HEK293 (cell line): Measurements from ENCODE around the gene TMEM134.

Source experiments
- CTCF ChIA-PET: fragments of 350-600 bp; formaldehyde crosslinking; extraction: SDS; loops from one replicate; lab custom pipeline; 2021; ENCODE audit warnings: antibody characterized with exemption; lab: Yijun Ruan, JAX
- POLR2A ChIA-PET: fragments of 300-600 bp; formaldehyde crosslinking; extraction: SDS; loops from one replicate; lab custom pipeline; 2020; ENCODE audit warnings: antibody characterized with exemption, inconsistent platforms; lab: Yijun Ruan, JAX
- H3K27ac ChIP-seq: fragments of 200-500 bp; sonication (Bioruptor generic); 2 replicates; pipeline ENCODE4 v1.5.1; 2014; ENCODE audit warnings: low read depth, low read length, control low read depth, inconsistent platforms; ENCODE audit errors: extremely low read depth
- H3K36me3 ChIP-seq, 2 experiments: fragments of 200-500 bp in 1 of 2; sonication (Bioruptor generic) in 1 of 2; 1 replicate in 1 of 2; 2 replicates in 1 of 2; pipeline ENCODE4 v1.5.1; 2014 to 2017; ENCODE audit warnings: inconsistent platforms in 2 of 2, low read length in 2 of 2; ENCODE audit not compliant: control insufficient read depth in 2 of 2, insufficient read depth in 1 of 2
- H3K4me1 ChIP-seq: fragments of 200-500 bp; sonication (Bioruptor generic); 2 replicates; pipeline ENCODE4 v1.5.1; 2014; ENCODE audit warnings: mild to moderate bottlenecking, low read length, inconsistent platforms; ENCODE audit not compliant: control insufficient read depth, insufficient read depth
- H3K4me3 ChIP-seq: 2 replicates; pipeline ENCODE4 v1.5.1; 2011; ENCODE audit warnings: low read depth, mild to moderate bottlenecking, control low read depth, low read length, moderate library complexity
- H3K9me3 ChIP-seq: fragments of 200-500 bp; sonication (Bioruptor generic); 2 replicates; pipeline ENCODE4 v1.5.1; 2014; ENCODE audit warnings: low read depth, low read length, inconsistent platforms; ENCODE audit not compliant: control insufficient read depth, insufficient read depth
- ATF2 ChIP-seq: fragments of 450-650 bp; formaldehyde crosslinking; IDR thresholded peaks from 2 replicates; pipeline ENCODE4 v1.5.1; 2016; ENCODE audit warnings: missing biosample characterization, missing genetic modification characterization, low read depth
- FEZF1 ChIP-seq: fragments of 450-650 bp; formaldehyde crosslinking; IDR thresholded peaks from 2 replicates; pipeline ENCODE4 v1.5.1; 2016; ENCODE audit warnings: missing biosample characterization, missing genetic modification characterization
- GLIS1 ChIP-seq: fragments of 450-650 bp; formaldehyde crosslinking; IDR thresholded peaks from 2 replicates; pipeline ENCODE4 v1.5.1; 2016; ENCODE audit warnings: missing biosample characterization, missing genetic modification characterization
- GLIS2 ChIP-seq: fragments of 450-650 bp; formaldehyde crosslinking; IDR thresholded peaks from 2 replicates; pipeline ENCODE4 v1.5.1; 2016; ENCODE audit warnings: missing biosample characterization, missing genetic modification characterization
- KLF9 ChIP-seq: fragments of 450-650 bp; formaldehyde crosslinking; IDR thresholded peaks from 2 replicates; pipeline ENCODE4 v1.5.1; 2016; ENCODE audit warnings: missing biosample characterization, missing genetic modification characterization, low read depth
- MYNN ChIP-seq: fragments of 450-650 bp; formaldehyde crosslinking; IDR thresholded peaks from 2 replicates; pipeline ENCODE4 v1.5.1; 2016; ENCODE audit warnings: missing biosample characterization, missing genetic modification characterization, borderline replicate concordance
- REPIN1 ChIP-seq: fragments of 450-650 bp; formaldehyde crosslinking; IDR thresholded peaks from 2 replicates; pipeline ENCODE4 v1.5.1; 2017; ENCODE audit warnings: missing biosample characterization, missing genetic modification characterization, low read depth
- SALL2 ChIP-seq: fragments of 450-650 bp; formaldehyde crosslinking; IDR thresholded peaks from 2 replicates; pipeline ENCODE4 v1.5.0; 2017; ENCODE audit warnings: missing biosample characterization, mild to moderate bottlenecking, missing genetic modification characterization, borderline replicate concordance
- SP3 ChIP-seq: fragments of 450-650 bp; formaldehyde crosslinking; IDR thresholded peaks from 2 replicates; pipeline ENCODE4 v1.5.1; 2016; ENCODE audit warnings: missing biosample characterization, missing genetic modification characterization
- TCF7L2 ChIP-seq: IDR thresholded peaks from 2 replicates; pipeline ENCODE4 v1.6.1; 2011; ENCODE audit warnings: low read depth, mild to moderate bottlenecking, inconsistent platforms, low read length, moderate library complexity, borderline replicate concordance
- ZIC2 ChIP-seq: fragments of 450-650 bp; formaldehyde crosslinking; IDR thresholded peaks from 2 replicates; pipeline ENCODE4 v1.5.1; 2016; ENCODE audit warnings: missing biosample characterization, missing genetic modification characterization
- ZNF24 ChIP-seq: fragments of 450-650 bp; formaldehyde crosslinking; IDR thresholded peaks from 2 replicates; pipeline ENCODE4 v1.5.1; 2016; ENCODE audit warnings: missing biosample characterization, missing genetic modification characterization
- ZNF248 ChIP-seq: fragments of 450-650 bp; formaldehyde crosslinking; IDR thresholded peaks from 2 replicates; pipeline ENCODE4 v1.5.1; 2017; ENCODE audit warnings: missing biosample characterization, missing genetic modification characterization
- ZNF292 ChIP-seq: fragments of 450-650 bp; formaldehyde crosslinking; IDR thresholded peaks from 2 replicates; pipeline ENCODE4 v1.5.1; 2016; ENCODE audit warnings: low read depth, missing biosample characterization, missing genetic modification characterization, borderline replicate concordance
- ZNF354C ChIP-seq: fragments of 450-650 bp; formaldehyde crosslinking; IDR thresholded peaks from 2 replicates; pipeline ENCODE4 v1.5.1; 2016; ENCODE audit warnings: missing biosample characterization, missing genetic modification characterization, low read depth, borderline replicate concordance
- ZNF391 ChIP-seq: fragments of 450-650 bp; formaldehyde crosslinking; IDR thresholded peaks from 2 replicates; pipeline ENCODE4 v1.5.1; 2016; ENCODE audit warnings: low read depth, missing biosample characterization, missing genetic modification characterization, borderline replicate concordance
- ZNF501 ChIP-seq: fragments of 450-650 bp; formaldehyde crosslinking; IDR thresholded peaks from 2 replicates; pipeline ENCODE4 v1.5.1; 2016; ENCODE audit warnings: missing biosample characterization, missing genetic modification characterization
- ZNF600 ChIP-seq: fragments of 450-650 bp; formaldehyde crosslinking; IDR thresholded peaks from 2 replicates; pipeline ENCODE4 v1.5.1; 2016; ENCODE audit warnings: missing biosample characterization, missing genetic modification characterization
- ZNF629 ChIP-seq: fragments of 450-650 bp; formaldehyde crosslinking; IDR thresholded peaks from 2 replicates; pipeline ENCODE4 v1.5.1; 2017; ENCODE audit warnings: missing biosample characterization, missing genetic modification characterization
- ZNF707 ChIP-seq: fragments of 450-650 bp; formaldehyde crosslinking; IDR thresholded peaks from 2 replicates; pipeline ENCODE4 v1.5.1; 2016; ENCODE audit warnings: missing biosample characterization, missing genetic modification characterization
- ZNF776 ChIP-seq: fragments of 450-650 bp; formaldehyde crosslinking; IDR thresholded peaks from 2 replicates; pipeline ENCODE4 v1.5.0; 2017; ENCODE audit warnings: missing biosample characterization, missing genetic modification characterization, borderline replicate concordance
- ZNF777 ChIP-seq: fragments of 450-650 bp; formaldehyde crosslinking; IDR thresholded peaks from 2 replicates; pipeline ENCODE4 v1.5.1; 2017; ENCODE audit warnings: missing biosample characterization, missing genetic modification characterization, borderline replicate concordance
- ZSCAN23 ChIP-seq: fragments of 450-650 bp; formaldehyde crosslinking; IDR thresholded peaks from 2 replicates; pipeline ENCODE4 v1.5.1; 2016; ENCODE audit warnings: missing biosample characterization, missing genetic modification characterization
- ZSCAN4 ChIP-seq: fragments of 450-650 bp; formaldehyde crosslinking; IDR thresholded peaks from 2 replicates; pipeline ENCODE4 v1.5.1; 2017; ENCODE audit warnings: missing biosample characterization, missing genetic modification characterization
- ZXDB ChIP-seq: fragments of 450-650 bp; formaldehyde crosslinking; IDR thresholded peaks from 2 replicates; pipeline ENCODE4 v1.5.1; 2016; ENCODE audit warnings: missing biosample characterization, missing genetic modification characterization
- TF ChIP-seq, protein P1 (sequence below): fragments of 450-650 bp; formaldehyde crosslinking; IDR thresholded peaks from 2 replicates; pipeline ENCODE4 v1.5.1; 2017; ENCODE audit warnings: missing biosample characterization, missing genetic modification characterization
- TF ChIP-seq, protein P2 (sequence below): sonication (generic); formaldehyde crosslinking; IDR thresholded peaks from 2 replicates; pipeline ENCODE4 v1.8.1; 2022; ENCODE audit warnings: mild to moderate bottlenecking, moderate library complexity, missing genetic modification reagents

The TMEM134 gene

GRCh38 chr11:67504950-67505581 lies 36.0 kb upstream of the TMEM134 start, which contains the start of gene PITPNM1 (continued):
- TF ChIP-seq ZNF354C (tag by site-specific recombination) (no peak), SALL2 (tag by site-specific recombination) (no peak), SP3 (no peak), ZNF777 (no peak), ZNF600 (tag by site-specific recombination) (0 out of 2 replicates have a peak, but pooled peaks have one; percentile 16), GLIS2 (tag by site-specific recombination) (peak; percentile 11; the same call in 1 of the 2 replicates), KLF9 (tag by site-specific recombination) (no peak), ZIC2 (tag by site-specific recombination) (peak; percentile 57; the same call in 1 of the 2 replicates), TCF7L2 (no peak), GLIS1 (tag by site-specific recombination) (0 out of 2 replicates have a peak, but pooled peaks have one; percentile 3), ATF2 (tag by site-specific recombination) (no peak), MYNN (no peak), ZNF24 (tag by site-specific recombination) (no peak), ZNF629 (tag by site-specific recombination) (no peak), ZSCAN4 (tag by site-specific recombination) (no peak), ZSCAN23 (tag by site-specific recombination) (no peak), ZNF707 (no peak)
- TF ChIP-seq, protein P1, sequence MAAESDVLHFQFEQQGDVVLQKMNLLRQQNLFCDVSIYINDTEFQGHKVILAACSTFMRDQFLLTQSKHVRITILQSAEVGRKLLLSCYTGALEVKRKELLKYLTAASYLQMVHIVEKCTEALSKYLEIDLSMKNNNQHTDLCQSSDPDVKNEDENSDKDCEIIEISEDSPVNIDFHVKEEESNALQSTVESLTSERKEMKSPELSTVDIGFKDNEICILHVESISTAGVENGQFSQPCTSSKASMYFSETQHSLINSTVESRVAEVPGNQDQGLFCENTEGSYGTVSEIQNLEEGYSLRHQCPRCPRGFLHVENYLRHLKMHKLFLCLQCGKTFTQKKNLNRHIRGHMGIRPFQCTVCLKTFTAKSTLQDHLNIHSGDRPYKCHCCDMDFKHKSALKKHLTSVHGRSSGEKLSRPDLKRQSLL (tag by site-specific recombination) = no peak
- TF ChIP-seq, protein P2, sequence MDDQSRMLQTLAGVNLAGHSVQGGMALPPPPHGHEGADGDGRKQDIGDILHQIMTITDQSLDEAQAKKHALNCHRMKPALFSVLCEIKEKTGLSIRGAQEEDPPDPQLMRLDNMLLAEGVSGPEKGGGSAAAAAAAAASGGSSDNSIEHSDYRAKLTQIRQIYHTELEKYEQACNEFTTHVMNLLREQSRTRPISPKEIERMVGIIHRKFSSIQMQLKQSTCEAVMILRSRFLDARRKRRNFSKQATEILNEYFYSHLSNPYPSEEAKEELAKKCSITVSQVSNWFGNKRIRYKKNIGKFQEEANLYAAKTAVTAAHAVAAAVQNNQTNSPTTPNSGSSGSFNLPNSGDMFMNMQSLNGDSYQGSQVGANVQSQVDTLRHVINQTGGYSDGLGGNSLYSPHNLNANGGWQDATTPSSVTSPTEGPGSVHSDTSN (CRISPR knock-in tag) = no peak
- TF ChIP-seq, all 188 proteins: peak for 15

DNA sequence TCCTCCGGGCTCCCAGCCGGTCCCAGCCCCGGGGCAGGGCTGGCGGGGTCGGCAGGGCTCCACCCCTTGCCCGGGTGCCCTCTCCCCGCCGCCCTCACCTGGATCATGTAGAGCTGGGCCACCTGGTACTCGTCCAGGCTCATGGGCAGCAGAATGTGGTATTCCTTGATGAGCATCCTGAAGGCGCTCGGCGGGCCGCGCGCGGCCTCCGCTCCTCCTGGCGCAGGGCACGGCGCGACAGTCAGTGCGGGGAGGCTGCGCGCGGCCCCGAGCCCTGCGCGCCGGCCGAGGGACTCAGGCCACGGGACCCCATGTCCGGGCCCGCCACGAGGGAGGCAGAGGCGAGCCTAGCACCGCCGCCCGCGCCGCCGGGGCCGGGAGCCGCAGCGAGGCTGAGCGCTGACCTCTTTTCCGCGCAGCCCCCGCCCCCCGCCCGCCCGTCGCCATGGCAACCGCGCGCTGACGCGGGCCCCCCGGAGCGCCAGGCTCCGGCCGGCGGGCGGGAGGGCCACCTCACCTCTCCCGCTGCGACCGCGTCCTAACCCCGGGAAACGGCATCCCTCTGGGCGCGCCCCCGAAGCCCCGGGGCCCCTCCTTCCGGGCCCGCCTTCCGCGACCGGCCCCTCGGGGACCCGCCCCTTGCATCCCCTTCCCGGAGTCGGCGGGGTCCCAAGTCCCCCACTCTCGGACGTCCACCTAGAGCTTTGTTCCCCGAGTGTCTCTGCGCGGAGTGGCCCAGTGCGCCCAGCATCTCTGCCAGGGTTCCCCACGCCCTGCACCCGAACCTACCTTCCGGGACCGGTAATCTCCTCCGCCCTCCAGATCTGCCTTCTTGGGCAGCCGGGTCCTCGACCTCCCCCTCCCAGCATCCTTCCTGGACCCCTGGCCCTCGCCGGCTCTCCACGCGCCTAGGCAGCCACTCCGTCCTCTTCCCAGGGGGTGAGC lies 35.2 kb upstream of the TMEM134 start:
- H3K9me3 ChIP-seq = no peaks in the 10 kb centered on the region
- H3K27ac ChIP-seq = peak overlapping the region; percentile 57; the same call in 1 of the 2 replicates
- peaks cover 0 to 42% of the 10 kb centered on the region in 2 experiments; a peak in 1 of 3 replicates for H3K36me3 ChIP-seq
- H3K4me1 ChIP-seq = no peaks in the 10 kb centered on the region
- POLR2A ChIA-PET = interaction anchor here (1.0 to 2.2 kb wide), 3 partner anchors 21 to 103 kb away, joined by 3 to 12 read pairs (median 4); partner anchors contain the start of genes AIP, PPP1CA and TMEM134
- H3K4me3 ChIP-seq = peak overlapping the region; percentile 61
- CTCF ChIA-PET = interaction anchor here (0.6 to 1.3 kb wide), 4 partner anchors 12 to 152 kb away, joined by 3 to 4 read pairs (median 3); partner anchors contain the start of gene GSTP1
- TF ChIP-seq ZNF292 (tag by site-specific recombination) = no peak
- no peak for TF ChIP-seq ZNF248 (tag by site-specific recombination)
- TF ChIP-seq GLIS1 (tag by site-specific recombination) = peak; percentile 57
- TF ChIP-seq FEZF1 (tag by site-specific recombination) = no peak
- TF ChIP-seq ZNF391 (tag by site-specific recombination) = no peak
- peak; percentile 37; the same call in 1 of the 2 replicates for TF ChIP-seq ZNF629 (tag by site-specific recombination)
- TF ChIP-seq REPIN1 = no peak
- TF ChIP-seq ZXDB (tag by site-specific recombination) = no peak; the same call in 1 of the 2 replicates
- TF ChIP-seq ZNF501 (tag by site-specific recombination) = no peak
- TF ChIP-seq SP3 = peak; percentile 76
- TF ChIP-seq ZNF776 (tag by site-specific recombination) = no peak
- TF ChIP-seq, protein P2 (CRISPR knock-in tag) = no peak
